SIG-M5 (cell line): ENCODE measurements around the gene SELPLG.
"Not testable (repeated sequence)": the region's sequence is repeated elsewhere in the genome, so short reads cannot be mapped to it uniquely, and the experiment has no call there.

Experiments
- DNase-seq: peaks from one replicate; lab custom pipeline; 2025; lab: John Stamatoyannopoulos, UW

SELPLG gene

GRCh38 chr12:108655812-108656175 lies 22.1 kb upstream of the SELPLG start:
- not testable (repeated sequence) for DNase-seq

- DNase-seq: not testable (repeated sequence)
Observed at GRCh38 chr12:108654622-108655021, 20.9 kb upstream of the SELPLG start.

- DNase-seq: no peak
Observed at GRCh38 chr12:108653922-108654321, 20.2 kb upstream of the SELPLG start.

- DNase-seq: no peak
Observed at GRCh38 chr12:108653082-108653516, 19.4 kb upstream of the SELPLG start.

GRCh38 chr12:108650083-108650482 lies 16.4 kb upstream of the SELPLG start:
- no peak for DNase-seq

- no peak for DNase-seq
Observed at GRCh38 chr12:108649669-108650068, 16.0 kb upstream of the SELPLG start.

- DNase-seq: no peak
Observed at GRCh38 chr12:108649126-108649525, 15.4 kb upstream of the SELPLG start.

- DNase-seq: no peak
Observed at GRCh38 chr12:108648371-108648770, 14.7 kb upstream of the SELPLG start.

- no peak for DNase-seq
Observed at GRCh38 chr12:108647585-108648287, 14.0 kb upstream of the SELPLG start.

GRCh38 chr12:108646600-108647579 lies 13.2 kb upstream of the SELPLG start:
- DNase-seq: no peak

GRCh38 chr12:108645686-108646599 lies 12.2 kb upstream of the SELPLG start:
- no peak for DNase-seq

GRCh38 chr12:108644811-108645120 lies 11.1 kb upstream of the SELPLG start:
- DNase-seq: no peak

- DNase-seq: no peak
Observed at GRCh38 chr12:108643941-108644810, 10.5 kb upstream of the SELPLG start.

GRCh38 chr12:108642899-108643654 lies 9.4 kb upstream of the SELPLG start:
- no peak for DNase-seq

GRCh38 chr12:108642269-108642870 lies 8.7 kb upstream of the SELPLG start:
- DNase-seq: no peak

GRCh38 chr12:108641446-108642268 lies 8.0 kb upstream of the SELPLG start:
- no peak for DNase-seq

GRCh38 chr12:108640802-108641445 lies 7.2 kb upstream of the SELPLG start:
- DNase-seq: no peak

GRCh38 chr12:108638997-108639822 lies 5.5 kb upstream of the SELPLG start:
- no peak for DNase-seq
